Ovary (tissue), 9 donors: ENCODE results near the gene USP13. TPM values are rescaled to one million over a fixed set of nuclear protein-coding genes. Genes with fewer than 3 reads are reported as not detected.

ENCODE experiments used
- DNase-seq, 5 donors: peaks; one replicate each; pipeline ENCODE4 v3.0.0-alpha.2; 2019 to 2020
- H3K27ac ChIP-seq, 2 donors: fragments of 200-600 bp; one replicate each; pipeline versions ENCODE4 v1.5.1 to v1.8.0; 2019 to 2022
- H3K27me3 ChIP-seq: fragments of 200-600 bp; one replicate; pipeline ENCODE4 v1.8.0; 2022
- H3K36me3 ChIP-seq: fragments of 200-600 bp; sonication (generic); one replicate; pipeline ENCODE4 v1.5.1; 2019
- H3K4me1 ChIP-seq: one replicate; pipeline ENCODE4 v1.8.1; 2013; ENCODE audit warnings: mild to moderate bottlenecking, moderate library complexity; ENCODE audit not compliant: insufficient read depth
- H3K4me3 ChIP-seq: fragments of 200-600 bp; sonication (generic); one replicate; pipeline ENCODE4 v1.5.1; 2017
- H3K9me3 ChIP-seq, 2 donors: fragments of 200-600 bp in 1 of 2; sonication (generic) in 1 of 2; one replicate each; pipeline versions ENCODE4 v1.5.1 to v1.8.1; 2013 to 2019; ENCODE audit warnings: mild to moderate bottlenecking in 1 of 2, moderate library complexity in 1 of 2
- CTCF ChIP-seq, 3 donors: fragments of 450-650 bp in 2 of 3; fragments of 200-600 bp in 1 of 3; IDR thresholded peaks; one replicate each; pipeline versions ENCODE4 v1.5.1 to v1.8.0; 2016 to 2022; ENCODE audit warnings: antibody characterized with exemption in 3 of 3, mild to moderate bottlenecking in 1 of 3
- EP300 ChIP-seq: sonication (generic); formaldehyde crosslinking; IDR thresholded peaks from one replicate; pipeline ENCODE4 v1.6.1; 2017; ENCODE audit warnings: antibody characterized with exemption
- POLR2A ChIP-seq: fragments of 450-650 bp; IDR thresholded peaks from one replicate; pipeline ENCODE4 v1.6.1; 2017; ENCODE audit warnings: antibody characterized with exemption, mild to moderate bottlenecking, moderate library complexity
- WGBS, 3 donors: extraction: QIAGEN DNeasy Blood & Tissue Kit in 1 of 3; methylation state at CpG; one replicate each; pipeline versions ENCODE4 v1.1.5 to v1.1.7; 2013 to 2017; 5-methylcytosine and 5-hydroxymethylcytosine counted together
- intact Hi-C, 4 donors: fragments of 100-400 bp; cut with DNase I; formaldehyde crosslinking; loops; one replicate each; pipeline versions ENCODE4 v1.11.0 to v1.15.1; 2022 to 2023
- polyA plus RNA-seq, 2 donors: library from polyadenylated mRNA; stranded (reverse); fragments of 200-250 nt in 1 of 2; fragments of 350-450 nt in 1 of 2; fragmentation: Illumina TruSeq in 1 of 2; extraction: RNeasy Lipid Tissue Mini Kit (QIAGEN cat#74804) in 1 of 2; gene quantifications; one replicate each; pipeline ENCODE4 v1.2.3, GENCODE V29; 2013 to 2014
- total RNA-seq, 7 donors: library from RNA; depleted of rRNA in 2 of 7; stranded (reverse); fragments of >200 nt in 2 of 7; fragmentation: NEBNext Ultra II Directional in 3 of 7; extraction: Animal tissue kit (Norgen Biotek cat#: 25700) in 3 of 7; gene quantifications; one replicate each; pipeline versions ENCODE4 v1.1.0 to v1.2.4, GENCODE V29; 2016 to 2023
- donor health status: DM: no; HTN: no; CAD: no; lungs with moderate emphysema.
- donor health status: DM: no; HTN: no; CAD: no.
- donor health status: Bipolar disorder and iron deficiency.
- donor health status: DM: yes; HTN: yes; CAD: no.
- donor health status: DM: no; HTN: no; CAD: no.
- donor health status: DM: yes; HTN: yes; CAD: no.

USP13 gene
- total and polyA plus RNA-seq, 9 donors, result 7.0 to 26.3 (median 19.4) TPM

- Histone ChIP-seq H3K9me3 (no peaks in the 10 kb centered on the region), H3K4me1 (no peaks in the 10 kb centered on the region), H3K36me3 (no peaks in the 10 kb centered on the region), H3K4me3 (no peak overlapping the region), H3K27me3 (no peaks in the 10 kb centered on the region), H3K27ac (no peak overlapping the region)
- WGBS, 3 donors, result 90 to 91% (median 90%) methylated on average over 4 of the region's 4 CpGs
- intact Hi-C loops, result no loop called here
- no peak for TF ChIP-seq CTCF (IDR thresholded peaks at IDR 0.05)
- no peak for TF ChIP-seq EP300
- TF ChIP-seq POLR2A, result no peak
- DNase-seq, result no peak
Observed at GRCh38 chr3:179745079-179745478, 92.2 kb downstream of the USP13 start.

- no peak for DNase-seq
- 81 to 90% (median 83%) methylated on average over 5 of the region's 5 CpGs for WGBS, 3 donors
- Histone ChIP-seq H3K4me3 (no peak overlapping the region), H3K36me3 (no peaks in the 10 kb centered on the region), H3K4me1 (no peaks in the 10 kb centered on the region), H3K9me3 (no peaks in the 10 kb centered on the region), H3K27me3 (no peaks in the 10 kb centered on the region), H3K27ac (no peak overlapping the region)
- intact Hi-C loops, result no loop called here
- TF ChIP-seq EP300, result no peak
- TF ChIP-seq POLR2A, result no peak
- TF ChIP-seq CTCF (IDR thresholded peaks at IDR 0.05), result no peak
Observed at GRCh38 chr3:179745716-179746115, 92.9 kb downstream of the USP13 start.

GRCh38 chr3:179750720-179751328 is 98.0 kb downstream of the USP13 start:
- DNase-seq, result no peak
- no peak overlapping the region for H3K27ac ChIP-seq
- H3K4me3 ChIP-seq, result no peak overlapping the region
- 59 to 76% (median 70%) methylated on average over 6 of the region's 6 CpGs for WGBS, 3 donors
- TF ChIP-seq POLR2A (no peak), EP300 (no peak), CTCF (IDR thresholded peaks at IDR 0.05) (no peak)
- no peaks in the 10 kb centered on the region for H3K4me1 ChIP-seq
- H3K36me3 ChIP-seq, result no peaks in the 10 kb centered on the region
- H3K9me3 ChIP-seq, result no peaks in the 10 kb centered on the region
- intact Hi-C loops, result loop anchor here in 1 of 4 donors (10.0 kb wide), 1 partner anchor 296 kb away; the partner anchor contains the start of gene GNB4
- no peaks in the 10 kb centered on the region for H3K27me3 ChIP-seq

- Histone ChIP-seq H3K4me1 (no peaks in the 10 kb centered on the region), H3K27me3 (no peaks in the 10 kb centered on the region), H3K36me3 (no peaks in the 10 kb centered on the region), H3K9me3 (no peaks in the 10 kb centered on the region), H3K27ac (no peak overlapping the region), H3K4me3 (no peak overlapping the region)
- no peak for DNase-seq
- intact Hi-C loops, result no loop called here
- TF ChIP-seq POLR2A (no peak), EP300 (no peak), CTCF (IDR thresholded peaks at IDR 0.05) (no peak)
- WGBS, 3 donors, result 86 to 96% (median 91%) methylated on average over 8 of the region's 8 CpGs
Observed at GRCh38 chr3:179760944-179761343, 108.1 kb downstream of the USP13 start.
